CD14-positive monocyte (primary cell): Measurements from ENCODE around the gene ARL15. TPM values are rescaled to one million over a fixed set of nuclear protein-coding genes. Genes with fewer than 3 reads are reported as not detected.
A peak's percentile ranks its signal among the peaks of the same experiment; 100 is the strongest.

ENCODE experiments used
- DNase-seq, 3 donors: peaks; one replicate each; pipeline ENCODE4 v3.0.0-alpha.2; 2011 to 2022
- H2AFZ ChIP-seq: 2 replicates; pipeline ENCODE4 v1.6.0; 2012; ENCODE audit warnings: mild to moderate bottlenecking, low read depth, low read length, inconsistent platforms; ENCODE audit not compliant: insufficient read depth, poor library complexity, severe bottlenecking
- H3K27ac ChIP-seq, 2 donors: 1 replicate in 1 of 2; 2 replicates in 1 of 2; pipeline ENCODE4 v1.5.1; 2012 to 2013; ENCODE audit warnings: low read length in 2 of 2, control low read depth in 1 of 2, inconsistent platforms in 1 of 2, low read depth in 1 of 2, mild to moderate bottlenecking in 1 of 2
- H3K27me3 ChIP-seq, 2 donors: one replicate each; pipeline versions ENCODE4 v1.6.0 to v1.6.1; 2011 to 2013; ENCODE audit warnings: low read length in 2 of 2; ENCODE audit not compliant: control insufficient read depth in 2 of 2, insufficient read depth in 2 of 2
- H3K36me3 ChIP-seq, 2 donors: replicated peaks in 1 of 2; 1 replicate in 1 of 2; 2 replicates in 1 of 2; pipeline versions ENCODE4 v1.5.1 to v1.6.1; 2012 to 2013; ENCODE audit warnings: low read length in 2 of 2, control low read depth in 1 of 2, inconsistent platforms in 1 of 2, mild to moderate bottlenecking in 1 of 2; ENCODE audit not compliant: insufficient read depth in 2 of 2, control insufficient read depth in 1 of 2
- H3K4me1 ChIP-seq, 2 donors: 1 replicate in 1 of 2; 2 replicates in 1 of 2; pipeline versions ENCODE4 v1.5.1 to v1.6.1; 2012 to 2013; ENCODE audit warnings: low read length in 2 of 2, control low read depth in 1 of 2, inconsistent platforms in 1 of 2, mild to moderate bottlenecking in 1 of 2, moderate library complexity in 1 of 2; ENCODE audit not compliant: insufficient read depth in 2 of 2, control insufficient read depth in 1 of 2
- H3K4me2 ChIP-seq: replicated peaks from 2 replicates; pipeline ENCODE3; 2012; ENCODE audit warnings: low read length, moderate library complexity, mild to moderate bottlenecking; ENCODE audit not compliant: poor library complexity, severe bottlenecking; ENCODE audit errors: extremely low read depth
- H3K4me3 ChIP-seq, 3 experiments: fragments of 200-600 bp in 1 of 3; sonication (generic) in 1 of 3; replicated peaks in 1 of 3; 1 replicate in 2 of 3; 2 replicates in 1 of 3; pipeline ENCODE4 v1.5.1; 2011 to 2013; ENCODE audit warnings: low read length in 3 of 3, mild to moderate bottlenecking in 3 of 3, control low read depth in 2 of 3, low read depth in 2 of 3, inconsistent platforms in 1 of 3, moderate library complexity in 1 of 3
- H3K79me2 ChIP-seq: 2 replicates; pipeline ENCODE4 v1.6.0; 2012; ENCODE audit warnings: mild to moderate bottlenecking, control low read depth, inconsistent platforms, low read length, moderate library complexity; ENCODE audit not compliant: insufficient read depth
- H3K9ac ChIP-seq: 2 replicates; pipeline ENCODE4 v1.6.0; 2017; ENCODE audit warnings: low read length, mild to moderate bottlenecking; ENCODE audit not compliant: insufficient read depth, poor library complexity, severe bottlenecking
- H3K9me3 ChIP-seq, 2 donors: replicated peaks in 1 of 2; 1 replicate in 1 of 2; 2 replicates in 1 of 2; pipeline versions ENCODE4 v1.5.1 to v1.6.1; 2012 to 2013; ENCODE audit warnings: low read length in 2 of 2, control low read depth in 1 of 2; ENCODE audit not compliant: control insufficient read depth in 1 of 2, insufficient read depth in 1 of 2
- H4K20me1 ChIP-seq: 2 replicates; pipeline ENCODE4 v1.6.0; 2012; ENCODE audit warnings: mild to moderate bottlenecking, low read length, control low read depth, moderate library complexity; ENCODE audit not compliant: insufficient read depth
- H3K27ac Mint-ChIP-seq, 7 donors: one replicate each; pipeline ENCODE4 v1.8.0; 2020; ENCODE audit warnings: mild to moderate bottlenecking in 7 of 7, mixed read lengths in 7 of 7, moderate library complexity in 6 of 7, inconsistent platforms in 2 of 7
- H3K27me3 Mint-ChIP-seq, 3 donors: one replicate each; pipeline ENCODE4 v1.8.0; 2021 to 2022; ENCODE audit warnings: low read depth in 3 of 3, mild to moderate bottlenecking in 3 of 3, mixed read lengths in 3 of 3, moderate library complexity in 3 of 3, inconsistent platforms in 1 of 3
- H3K36me3 Mint-ChIP-seq, 2 donors: one replicate each; pipeline ENCODE4 v1.8.0; 2020; ENCODE audit warnings: mixed read lengths in 2 of 2, inconsistent platforms in 1 of 2, mild to moderate bottlenecking in 1 of 2
- H3K4me1 Mint-ChIP-seq: one replicate; pipeline ENCODE4 v1.8.0; 2020; ENCODE audit warnings: mild to moderate bottlenecking, mixed read lengths
- H3K4me3 Mint-ChIP-seq, 2 donors: one replicate each; pipeline ENCODE4 v1.8.0; 2020; ENCODE audit warnings: mild to moderate bottlenecking in 2 of 2, mixed read lengths in 2 of 2, moderate library complexity in 1 of 2
- H3K9me3 Mint-ChIP-seq, 7 donors: one replicate each; pipeline ENCODE4 v1.8.0; 2020 to 2022; ENCODE audit warnings: mixed read lengths in 7 of 7, mild to moderate bottlenecking in 6 of 7, moderate library complexity in 6 of 7, inconsistent platforms in 2 of 7
- CTCF ChIP-seq: fragments of 200-600 bp; IDR thresholded peaks from one replicate; pipeline ENCODE4 v1.8.0; 2022; ENCODE audit warnings: antibody characterized with exemption, mild to moderate bottlenecking
- WGBS: methylation state at CpG from one replicate; pipeline ENCODE4 v1.1.5; 2013; ENCODE audit warnings: missing lambda C conversion rate; ENCODE audit not compliant: insufficient coverage; 5-methylcytosine and 5-hydroxymethylcytosine counted together
- intact Hi-C, 2 donors: fragments of 100-400 bp; cut with micrococcal nuclease; formaldehyde crosslinking; loops; one replicate each; pipeline versions ENCODE4 v1.15.0 to v1.15.1; 2023
- polyA plus RNA-seq, 3 donors: library from polyadenylated mRNA; depleted of rRNA in 1 of 3; unstranded in 2 of 3; stranded (reverse) in 1 of 3; fragments of 300-500 nt in 2 of 3; fragments of >200 nt in 1 of 3; fragmentation: Illumina TruSeq in 2 of 3; gene quantifications; 1 replicate in 2 of 3; 2 replicates in 1 of 3; pipeline ENCODE4 v1.2.3, GENCODE V29; 2012 to 2021

Gene ARL15
- polyA plus RNA-seq, 3 donors: 10.5 to 27.6 (median 18.0) TPM

- no peak overlapping the region for H3K27ac Mint-ChIP-seq
- Histone ChIP-seq H3K9me3 (no peaks in the 10 kb centered on the region), H3K4me2 (no peak overlapping the region), H3K4me1 (peaks cover 55 to 57% of the 10 kb centered on the region in 2 donors), H3K4me3 (no peak overlapping the region), H3K27ac (no peak overlapping the region), H4K20me1 (peaks cover 82% of the 10 kb centered on the region), H3K27me3 (no peaks in the 10 kb centered on the region), H3K36me3 (no peaks in the 10 kb centered on the region), H3K79me2 (peaks cover 82% of the 10 kb centered on the region), H2AFZ (no peak overlapping the region), H3K9ac (no peak overlapping the region)
- no peak for DNase-seq
- peaks cover 10 to 20% of the 10 kb centered on the region in 2 donors for H3K36me3 Mint-ChIP-seq
- no peak for TF ChIP-seq CTCF
- H3K4me3 Mint-ChIP-seq: no peak overlapping the region
- H3K27me3 Mint-ChIP-seq: peaks cover under 1 to 2% (median 1%) of the 10 kb centered on the region in 3 donors
- H3K9me3 Mint-ChIP-seq: no peaks in the 10 kb centered on the region
- H3K4me1 Mint-ChIP-seq: peaks cover 74% of the 10 kb centered on the region
- intact Hi-C loops: no loop called here
- 99% methylated on average over 4 of the region's 5 CpGs for WGBS
Measured at GRCh38 chr5:54298947-54299346, 11.4 kb downstream of the ARL15 start.

- Histone ChIP-seq H3K4me3 (peak overlapping the region in 1 of 3 experiments; percentile 35), H2AFZ (no peak overlapping the region), H3K4me1 (peaks cover 29 to 32% of the 10 kb centered on the region in 2 donors), H3K9ac (no peak overlapping the region), H4K20me1 (peaks cover 81% of the 10 kb centered on the region), H3K4me2 (peak overlapping the region; percentile 42), H3K36me3 (no peaks in the 10 kb centered on the region), H3K79me2 (peaks cover 79% of the 10 kb centered on the region), H3K27me3 (no peaks in the 10 kb centered on the region), H3K9me3 (no peaks in the 10 kb centered on the region), H3K27ac (no peak overlapping the region)
- Mint-ChIP-seq H3K36me3 (peaks cover 13 to 20% of the 10 kb centered on the region in 2 donors), H3K4me1 (peaks cover 51% of the 10 kb centered on the region), H3K9me3 (no peaks in the 10 kb centered on the region), H3K27me3 (peaks cover 1 to 3% (median 2%) of the 10 kb centered on the region in 3 donors), H3K27ac (no peak overlapping the region), H3K4me3 (no peak overlapping the region)
- intact Hi-C loops: no loop called here
- 86% methylated on average over 2 of the region's 2 CpGs for WGBS
- no peak for TF ChIP-seq CTCF
- DNase-seq: no peak
Measured at GRCh38 chr5:54296386-54296785, 14.0 kb downstream of the ARL15 start.
